CMK (cell line): ENCODE measurements around the gene BHLHA15.
A peak's percentile ranks its signal among the peaks of the same experiment; 100 is the strongest.

Experiments
- DNase-seq: peaks from one replicate; pipeline ENCODE4 v3.0.0-alpha.2; 2010; ENCODE audit warnings: low read depth

The BHLHA15 gene

DNA sequence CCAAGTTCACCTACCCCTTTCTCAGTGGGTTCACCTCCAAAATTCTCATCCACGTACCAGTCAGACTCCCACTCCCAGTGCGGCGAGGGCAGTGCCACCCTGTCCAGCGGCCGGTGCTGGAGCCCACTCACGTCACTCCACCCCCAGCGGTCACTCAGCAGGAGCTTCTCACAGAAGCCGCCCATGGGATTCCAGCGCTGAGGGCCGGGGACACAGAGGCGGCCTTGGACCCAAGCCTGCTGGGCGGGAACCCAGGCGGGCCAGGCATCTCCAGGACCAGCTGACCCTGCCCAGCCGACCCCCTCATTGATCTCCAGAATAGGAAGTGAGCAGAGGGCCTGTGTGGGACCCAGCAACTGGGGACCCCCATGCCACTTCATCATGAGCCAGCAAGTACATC lies 33.6 kb downstream of the BHLHA15 start:
- no peak for DNase-seq

DNA sequence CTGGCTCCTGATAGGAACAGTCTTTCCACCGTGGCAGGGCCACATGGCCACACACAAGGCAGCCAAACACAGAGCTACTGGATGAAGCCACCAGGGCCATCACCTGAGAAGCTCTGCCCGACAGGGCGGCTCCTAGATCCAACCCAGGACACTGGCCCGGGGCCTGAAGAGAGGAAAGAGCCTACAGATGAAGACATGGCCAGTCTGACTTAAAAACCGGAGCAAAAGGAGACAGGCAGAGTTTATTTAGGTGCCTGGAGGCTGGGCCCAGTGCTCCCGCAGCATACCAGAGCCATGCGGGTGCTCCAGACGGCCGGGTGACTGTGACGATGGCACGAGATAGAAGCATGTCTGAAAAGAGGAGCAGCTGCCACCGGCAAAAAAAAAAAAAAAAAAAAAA lies 36.9 kb downstream of the BHLHA15 start:
- no peak for DNase-seq

DNA sequence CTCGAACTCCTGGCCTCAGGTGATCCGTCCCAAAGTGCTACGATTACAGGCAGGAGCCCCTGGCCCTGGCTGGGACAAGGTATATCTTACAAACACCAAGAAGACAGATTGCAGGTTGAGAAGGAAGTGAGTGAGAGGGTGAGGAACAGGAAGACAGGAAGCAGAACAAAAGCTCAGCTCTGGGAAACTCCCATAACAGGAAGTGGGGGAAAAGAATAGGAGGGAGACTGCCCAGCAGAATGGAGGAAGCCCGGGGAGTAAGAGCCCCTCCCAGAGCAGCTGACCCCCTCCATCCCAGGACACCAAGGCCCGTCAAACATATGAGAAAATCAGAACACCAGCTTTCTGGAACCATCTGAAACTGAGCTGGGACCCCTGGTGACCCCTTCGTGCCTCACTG lies 37.9 kb downstream of the BHLHA15 start:
- no peak for DNase-seq

DNA sequence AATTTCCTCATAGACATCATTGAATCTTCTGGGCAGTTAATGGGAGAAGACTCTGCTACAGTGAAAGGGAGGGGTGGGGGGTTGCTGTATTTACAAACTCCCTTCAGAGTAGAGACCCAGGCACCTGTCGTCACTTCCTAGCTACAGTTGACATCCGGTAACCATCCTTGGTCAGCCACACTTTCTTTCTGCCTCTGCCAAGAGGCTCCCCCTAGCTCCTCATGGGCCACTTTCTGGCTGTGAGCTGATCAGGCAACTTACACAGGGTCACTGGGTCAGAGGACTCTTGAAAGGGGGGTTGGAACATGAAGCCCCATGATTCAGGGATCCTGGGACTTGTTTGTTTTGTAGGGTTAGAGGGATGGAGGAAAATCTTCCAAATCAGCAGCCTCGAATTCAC lies 39.5 kb downstream of the BHLHA15 start:
- DNase-seq: no peak

DNA sequence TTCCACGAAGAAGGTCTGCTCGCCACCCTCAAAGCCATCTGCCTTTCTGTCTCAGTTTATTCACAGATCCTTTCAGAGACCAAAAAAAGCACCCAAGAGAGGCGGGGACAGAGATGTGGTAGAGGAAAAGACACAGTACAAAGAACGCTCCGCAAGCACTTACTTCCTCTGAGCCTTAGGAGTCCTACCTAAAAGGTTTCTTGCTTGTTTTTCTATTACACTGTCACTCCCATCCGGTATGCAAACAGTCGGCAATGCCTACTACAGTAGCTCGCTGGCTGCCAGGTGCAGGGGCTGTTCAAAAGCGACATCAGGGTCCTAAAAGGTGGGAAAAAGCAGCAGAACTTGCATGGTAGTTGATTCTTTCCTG lies 40.0 kb downstream of the BHLHA15 start:
- no peak for DNase-seq

DNA sequence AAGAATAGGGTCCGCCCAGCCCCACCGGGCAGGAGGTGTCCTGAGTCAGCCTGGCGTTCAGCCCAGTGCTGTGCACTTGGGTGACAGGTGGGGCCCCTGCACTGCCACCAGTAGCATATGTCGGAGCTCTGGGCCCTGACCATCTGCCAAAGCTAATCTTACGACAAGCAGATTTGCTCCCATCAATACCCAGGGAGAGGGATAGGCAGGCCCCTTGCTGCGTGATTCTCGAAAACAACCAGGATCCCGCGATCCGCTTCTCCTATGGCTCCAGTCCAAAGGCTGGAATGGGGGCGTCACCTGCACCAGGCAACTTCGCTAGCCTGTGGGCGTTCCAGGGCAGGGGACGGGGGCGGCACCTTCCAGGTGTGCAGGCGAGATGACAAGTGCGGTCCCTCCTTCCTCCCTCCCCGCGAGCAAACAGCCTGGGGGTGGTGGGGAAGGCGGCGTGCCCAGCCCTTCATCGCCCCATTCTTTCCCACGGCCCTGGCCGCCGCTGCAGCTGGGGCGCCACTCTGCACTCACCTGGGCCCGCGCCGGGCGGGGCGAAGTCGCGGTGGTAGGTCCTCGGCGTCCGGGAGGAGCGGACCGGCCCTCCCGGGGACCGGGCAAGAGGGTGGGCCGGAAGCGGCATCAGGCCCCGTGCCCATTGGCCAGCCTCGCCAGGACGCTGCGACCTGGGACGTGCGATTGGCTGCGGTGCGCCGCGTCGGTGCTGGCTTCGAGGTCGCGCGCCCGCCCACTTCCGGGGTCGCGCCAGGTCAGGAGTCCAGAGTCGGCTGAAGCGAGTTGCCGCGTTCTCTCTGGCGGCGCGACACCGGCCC lies 40.6 kb downstream of the BHLHA15 start, which contains the start of gene TECPR1:
Gene TECPR1, minus strand, starts transcription at position 632 of the 824 bp plus-strand sequence. CDS start 6,086 bp downstream, outside the sequence.
- DNase-seq: peak; percentile 76

DNA sequence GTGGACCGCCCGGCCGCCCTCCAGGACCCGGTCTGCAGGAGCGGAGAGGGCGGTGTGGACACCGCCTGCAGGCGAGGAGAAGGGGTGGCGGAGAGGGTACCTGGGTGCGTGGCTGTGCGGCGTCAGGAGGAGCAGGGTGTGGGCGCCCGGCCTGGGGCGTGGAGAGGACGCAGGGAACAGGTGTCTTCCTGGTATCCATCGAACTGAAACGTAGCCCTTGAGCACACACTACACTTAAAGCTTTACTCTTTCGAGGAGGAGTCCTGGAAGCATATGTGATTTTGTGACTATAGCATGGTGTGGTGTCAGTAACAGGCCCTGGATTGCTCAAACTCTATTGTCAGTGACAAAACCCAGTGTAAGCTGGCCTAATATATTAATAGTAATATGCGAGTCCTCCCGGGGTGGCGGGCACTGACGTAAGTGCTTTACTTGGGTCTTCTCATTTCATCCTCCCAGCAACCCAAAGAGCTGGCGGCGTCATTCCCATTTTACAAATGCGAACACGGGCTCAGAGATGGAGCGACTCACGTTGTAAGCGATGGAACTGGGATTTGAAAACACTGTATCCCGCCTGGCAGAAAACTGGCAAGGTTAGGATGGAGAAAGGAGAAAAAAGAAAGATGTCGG lies 41.3 kb downstream of the BHLHA15 start:
- DNase-seq: no peak

DNA sequence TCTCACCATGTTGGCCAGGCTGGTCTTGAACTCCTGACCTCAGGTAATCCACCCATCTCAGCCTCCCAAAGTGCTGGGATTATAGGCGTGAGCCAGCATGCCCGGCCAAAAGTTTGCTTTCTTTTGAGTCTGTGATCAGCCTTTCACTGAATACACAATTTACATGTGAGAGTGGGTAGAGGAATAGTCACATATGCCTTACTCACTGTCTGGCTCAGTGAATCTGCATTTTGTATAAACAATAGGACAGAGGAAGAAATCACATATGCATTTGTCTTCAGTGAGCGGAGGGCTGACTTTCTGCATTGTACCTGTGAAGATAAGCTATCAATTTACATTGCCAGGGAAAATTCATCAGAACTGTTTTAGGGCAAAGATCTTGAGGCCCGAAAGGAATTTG lies 43.3 kb downstream of the BHLHA15 start:
- DNase-seq: no peak

DNA sequence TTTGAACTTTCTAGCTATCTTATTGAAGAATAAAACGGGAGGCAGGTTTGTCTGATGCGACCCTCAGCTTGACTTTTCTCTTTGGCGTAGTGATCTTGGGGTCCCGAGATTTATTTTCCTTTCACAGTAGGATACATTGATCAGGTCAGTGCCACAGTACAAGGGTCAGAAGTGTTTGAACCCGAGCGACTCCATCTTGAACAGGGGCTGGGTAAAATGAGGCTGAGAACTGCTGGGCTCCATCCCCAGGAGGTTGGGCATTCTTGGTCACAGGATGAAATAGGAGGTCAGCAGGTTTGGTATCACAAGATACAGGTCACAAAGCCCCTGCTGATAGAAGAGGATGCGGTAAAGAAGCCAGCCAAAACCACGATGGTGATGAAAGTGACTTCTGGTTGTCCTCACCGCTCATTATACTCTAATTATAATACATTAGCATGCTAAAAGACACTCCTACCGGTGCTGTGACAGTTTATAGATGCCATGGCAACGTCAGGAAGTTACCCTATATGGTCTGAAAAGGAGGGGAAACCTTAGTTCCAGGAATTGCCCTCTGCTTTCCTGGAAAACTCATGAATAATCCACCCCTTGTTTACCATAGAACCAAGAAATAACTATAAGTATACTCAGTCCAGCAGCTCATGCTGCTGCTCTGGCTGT lies 43.8 kb downstream of the BHLHA15 start:
- DNase-seq: no peak

DNA sequence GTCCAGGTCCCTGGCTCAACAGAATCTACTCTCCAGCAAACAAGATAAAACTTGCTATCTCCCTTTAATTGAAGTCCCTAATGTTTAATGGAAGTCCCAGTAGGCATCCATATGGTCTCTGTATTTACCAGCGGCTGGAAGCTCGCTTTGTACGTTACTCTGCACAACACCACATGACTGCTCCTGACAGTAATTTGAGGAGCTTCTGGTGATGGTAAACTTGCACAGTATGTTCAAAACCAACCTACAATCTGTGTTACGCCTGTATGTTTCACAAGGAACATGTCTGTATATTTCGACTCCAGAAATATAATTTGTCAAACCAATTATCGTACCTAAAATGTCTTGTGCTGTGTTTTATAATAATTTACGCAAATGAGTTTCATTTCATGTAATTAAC lies 45.2 kb downstream of the BHLHA15 start:
- DNase-seq: no peak

DNA sequence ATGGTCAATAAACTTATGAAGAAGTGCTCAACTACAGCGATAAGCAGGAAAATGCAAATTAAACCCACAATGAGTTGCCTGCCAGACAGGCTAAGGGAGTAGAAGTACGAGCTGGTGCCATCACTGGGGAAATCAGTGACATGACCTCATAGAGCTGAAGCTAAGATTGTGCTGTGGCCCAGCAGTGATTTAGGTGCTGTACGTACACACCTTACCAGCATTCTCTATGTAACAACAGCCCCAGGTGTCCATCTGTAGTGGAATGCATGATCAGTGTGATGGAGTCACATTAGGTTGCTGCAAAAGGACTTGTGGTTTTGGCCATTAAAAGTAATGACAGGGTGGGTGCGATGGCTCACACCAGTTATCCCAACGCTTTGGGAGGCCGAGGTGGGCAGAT lies 46.5 kb downstream of the BHLHA15 start:
- no peak for DNase-seq
